Lung (tissue), 12 donors: Measurements from ENCODE around the gene ARCN1. TPM values are rescaled to one million over a fixed set of nuclear protein-coding genes. Genes with fewer than 3 reads are reported as not detected.

Experiments used
- ATAC-seq: fragments of 200-7000 bp; cut with Tn5 transposase; one replicate; pipeline ENCODE4 v1.9.1; 2020; ENCODE audit warnings: moderate number of reproducible peaks; ENCODE audit not compliant: insufficient read depth, low FRiP score
- DNase-seq, 3 donors: peaks; one replicate each; pipeline ENCODE4 v3.0.0-alpha.2; 2013 to 2017
- H3K27ac ChIP-seq, 2 donors: one replicate each; pipeline ENCODE4 v1.5.1; 2013; ENCODE audit warnings: mild to moderate bottlenecking in 2 of 2, moderate library complexity in 2 of 2, control low read depth in 1 of 2, inconsistent platforms in 1 of 2, low read depth in 1 of 2, low read length in 1 of 2
- H3K27me3 ChIP-seq, 3 donors: one replicate each; pipeline ENCODE4 v1.5.1; 2013; ENCODE audit warnings: low read length in 2 of 3; ENCODE audit not compliant: control insufficient read depth in 3 of 3, insufficient read depth in 3 of 3
- H3K36me3 ChIP-seq, 4 donors: one replicate each; pipeline ENCODE4 v1.5.1; 2013; ENCODE audit warnings: low read length in 4 of 4, mild to moderate bottlenecking in 1 of 4, moderate library complexity in 1 of 4; ENCODE audit not compliant: control insufficient read depth in 4 of 4, insufficient read depth in 4 of 4
- H3K4me1 ChIP-seq, 5 donors: one replicate each; pipeline ENCODE4 v1.5.1; 2013; ENCODE audit warnings: low read length in 5 of 5, mild to moderate bottlenecking in 2 of 5, moderate library complexity in 1 of 5; ENCODE audit not compliant: control insufficient read depth in 5 of 5, insufficient read depth in 5 of 5
- H3K4me3 ChIP-seq: one replicate; pipeline ENCODE4 v1.5.1; 2013; ENCODE audit warnings: mild to moderate bottlenecking, control low read depth, moderate library complexity
- H3K9ac ChIP-seq, 2 donors: one replicate each; pipeline ENCODE4 v1.5.1; 2013; ENCODE audit warnings: low read length in 2 of 2, control low read depth in 1 of 2; ENCODE audit not compliant: insufficient read depth in 1 of 2
- H3K9me3 ChIP-seq, 4 donors: one replicate each; pipeline ENCODE4 v1.5.1; 2013; ENCODE audit warnings: low read length in 3 of 4, mild to moderate bottlenecking in 1 of 4, moderate library complexity in 1 of 4; ENCODE audit not compliant: control insufficient read depth in 4 of 4, insufficient read depth in 3 of 4
- WGBS, 2 donors: extraction: QIAGEN DNeasy Blood & Tissue Kit; methylation state at CpG; one replicate each; pipeline ENCODE4 v1.1.7; 2013; 5-methylcytosine and 5-hydroxymethylcytosine counted together
- polyA plus RNA-seq, 2 donors: library from polyadenylated mRNA; stranded (reverse); fragments of 200-250 nt; gene quantifications; one replicate each; pipeline ENCODE4 v1.2.1, GENCODE V29; 2013
- total RNA-seq, 2 donors: library from RNA; depleted of rRNA in 1 of 2; stranded (reverse); fragments of >200 nt in 1 of 2; gene quantifications; one replicate each; pipeline ENCODE4 v1.2.1, GENCODE V29; 2014 to 2021
- TF ChIP-seq, protein P1 (sequence below): IDR thresholded peaks from 2 replicates; pipeline ENCODE4 v1.5.1; 2012; ENCODE audit warnings: mild to moderate bottlenecking; ENCODE audit errors: control extremely low read depth, extremely low read depth
- donor health status: control.
- donor health status: control.
- donor health status: Bipolar disorder and iron deficiency.
- donor health status: healthy.
- donor health status: DM: yes; HTN: yes; CAD: no.

Gene ARCN1
- total and polyA plus RNA-seq, 4 donors = 72.4 to 123 (median 106) TPM

DNA sequence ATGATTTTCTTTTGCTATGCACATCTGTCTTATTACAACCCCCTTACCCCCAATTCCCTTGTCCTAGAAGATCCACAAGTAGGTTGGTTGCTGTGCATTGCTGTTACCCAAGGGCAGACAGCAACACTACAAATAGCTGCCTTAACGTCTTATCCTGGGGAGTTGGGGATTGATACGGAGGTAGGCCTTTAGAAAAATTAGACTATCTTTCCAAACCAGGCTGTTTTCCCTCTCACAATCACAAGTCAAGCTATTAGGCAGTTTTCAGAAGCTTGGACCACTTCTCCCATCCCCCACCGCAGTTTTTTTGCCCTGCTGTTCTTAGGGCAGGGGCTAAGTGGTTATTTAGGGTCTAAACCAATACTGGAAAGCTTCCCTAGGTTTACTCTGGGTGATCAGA, 32.4 kb downstream of the ARCN1 start:
- Histone ChIP-seq H3K4me1 (peaks cover 0 to 61% (median 27%) of the 10 kb centered on the region in 5 donors), H3K36me3 (peaks cover 11 to 26% (median 25%) of the 10 kb centered on the region in 4 donors), H3K27me3 (no peaks in the 10 kb centered on the region), H3K27ac (peak overlapping the region; percentile 57 to 70), H3K9me3 (no peaks in the 10 kb centered on the region), H3K4me3 (no peak overlapping the region), H3K9ac (peak overlapping the region in 1 of 2 donors; percentile 69)
- DNase-seq (peak in 1 of 3 donors; percentile 19), ATAC-seq (no peak)
- 76 to 86% methylated on average over 3 of the region's 3 CpGs for WGBS, 2 donors
- TF ChIP-seq, protein P1, sequence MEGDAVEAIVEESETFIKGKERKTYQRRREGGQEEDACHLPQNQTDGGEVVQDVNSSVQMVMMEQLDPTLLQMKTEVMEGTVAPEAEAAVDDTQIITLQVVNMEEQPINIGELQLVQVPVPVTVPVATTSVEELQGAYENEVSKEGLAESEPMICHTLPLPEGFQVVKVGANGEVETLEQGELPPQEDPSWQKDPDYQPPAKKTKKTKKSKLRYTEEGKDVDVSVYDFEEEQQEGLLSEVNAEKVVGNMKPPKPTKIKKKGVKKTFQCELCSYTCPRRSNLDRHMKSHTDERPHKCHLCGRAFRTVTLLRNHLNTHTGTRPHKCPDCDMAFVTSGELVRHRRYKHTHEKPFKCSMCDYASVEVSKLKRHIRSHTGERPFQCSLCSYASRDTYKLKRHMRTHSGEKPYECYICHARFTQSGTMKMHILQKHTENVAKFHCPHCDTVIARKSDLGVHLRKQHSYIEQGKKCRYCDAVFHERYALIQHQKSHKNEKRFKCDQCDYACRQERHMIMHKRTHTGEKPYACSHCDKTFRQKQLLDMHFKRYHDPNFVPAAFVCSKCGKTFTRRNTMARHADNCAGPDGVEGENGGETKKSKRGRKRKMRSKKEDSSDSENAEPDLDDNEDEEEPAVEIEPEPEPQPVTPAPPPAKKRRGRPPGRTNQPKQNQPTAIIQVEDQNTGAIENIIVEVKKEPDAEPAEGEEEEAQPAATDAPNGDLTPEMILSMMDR = no peak

DNA sequence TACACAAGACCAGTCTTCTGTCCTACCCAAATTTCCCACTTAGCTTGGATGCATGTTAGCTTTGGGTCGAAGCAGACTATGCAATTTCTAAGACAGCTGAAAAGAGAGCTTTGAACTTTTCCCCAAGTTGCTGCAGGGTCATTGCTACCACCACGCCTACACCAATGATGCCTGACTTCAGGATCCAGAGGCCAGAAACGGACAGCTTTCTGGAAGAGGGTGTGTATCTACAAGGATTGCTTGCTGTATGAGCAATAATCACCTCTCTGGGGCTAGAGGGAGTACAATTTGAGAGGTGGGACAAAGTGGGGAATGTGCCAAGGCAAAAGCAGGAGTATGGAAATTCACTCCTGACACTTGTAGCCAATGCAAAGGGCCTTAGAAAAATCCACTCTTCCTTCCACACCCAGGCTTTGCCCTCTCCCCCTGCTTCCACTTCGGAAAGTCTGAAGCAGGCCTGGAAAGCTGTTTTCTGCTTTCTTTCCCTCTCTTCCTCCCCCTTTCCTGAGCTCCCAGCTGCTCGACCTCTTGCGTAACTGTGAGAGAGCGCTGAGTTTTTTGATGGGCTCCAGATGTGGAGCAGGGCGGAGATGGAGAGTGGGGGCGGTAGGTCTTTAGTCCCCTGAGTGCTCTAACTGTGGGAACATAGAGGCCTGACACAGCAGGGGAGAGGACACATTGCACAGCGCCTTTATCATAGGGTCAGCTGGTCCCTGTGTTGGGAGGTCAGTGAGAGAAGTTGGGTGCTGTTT, 33.1 kb downstream of the ARCN1 start:
- H3K9ac ChIP-seq = peak overlapping the region in 1 of 2 donors; percentile 48
- peaks cover 11 to 23% (median 18%) of the 10 kb centered on the region in 4 donors for H3K36me3 ChIP-seq
- peaks cover 0 to 4% (median 0%) of the 10 kb centered on the region in 3 donors for H3K27me3 ChIP-seq
- TF ChIP-seq, protein P1 = no peak
- WGBS, 2 donors = 49 to 50% methylated on average over 10 of the region's 10 CpGs
- ATAC-seq = peak; percentile 7
- DNase-seq = peak; percentile 95 to 99 (median 99)
- H3K27ac ChIP-seq = peak overlapping the region; percentile 52 to 70
- peaks cover 0 to 67% (median 27%) of the 10 kb centered on the region in 5 donors for H3K4me1 ChIP-seq
- no peaks in the 10 kb centered on the region for H3K9me3 ChIP-seq
- no peak overlapping the region for H3K4me3 ChIP-seq

GRCh38 chr11:118606157-118606843, 34.1 kb downstream of the ARCN1 start:
- DNase-seq = no peak
- ATAC-seq = no peak
- Histone ChIP-seq H3K9me3 (no peaks in the 10 kb centered on the region), H3K27ac (peak overlapping the region; percentile 20 to 70), H3K4me3 (no peak overlapping the region), H3K27me3 (peaks cover 0 to 4% (median 0%) of the 10 kb centered on the region in 3 donors), H3K36me3 (peaks cover 7 to 17% (median 13%) of the 10 kb centered on the region in 4 donors), H3K9ac (peak overlapping the region in 1 of 2 donors; percentile 32), H3K4me1 (peaks cover 0 to 74% (median 27%) of the 10 kb centered on the region in 5 donors)
- WGBS, 2 donors = 81 to 89% methylated on average over 7 of the region's 7 CpGs
- TF ChIP-seq, protein P1 = no peak
